ENCODE measurements around the gene IGFBP5.

The IGFBP5 gene

GRCh38 chr2:216737676-216738075, 42.3 kb upstream of the IGFBP5 start:
- TF ChIP-seq, protein P1, sequence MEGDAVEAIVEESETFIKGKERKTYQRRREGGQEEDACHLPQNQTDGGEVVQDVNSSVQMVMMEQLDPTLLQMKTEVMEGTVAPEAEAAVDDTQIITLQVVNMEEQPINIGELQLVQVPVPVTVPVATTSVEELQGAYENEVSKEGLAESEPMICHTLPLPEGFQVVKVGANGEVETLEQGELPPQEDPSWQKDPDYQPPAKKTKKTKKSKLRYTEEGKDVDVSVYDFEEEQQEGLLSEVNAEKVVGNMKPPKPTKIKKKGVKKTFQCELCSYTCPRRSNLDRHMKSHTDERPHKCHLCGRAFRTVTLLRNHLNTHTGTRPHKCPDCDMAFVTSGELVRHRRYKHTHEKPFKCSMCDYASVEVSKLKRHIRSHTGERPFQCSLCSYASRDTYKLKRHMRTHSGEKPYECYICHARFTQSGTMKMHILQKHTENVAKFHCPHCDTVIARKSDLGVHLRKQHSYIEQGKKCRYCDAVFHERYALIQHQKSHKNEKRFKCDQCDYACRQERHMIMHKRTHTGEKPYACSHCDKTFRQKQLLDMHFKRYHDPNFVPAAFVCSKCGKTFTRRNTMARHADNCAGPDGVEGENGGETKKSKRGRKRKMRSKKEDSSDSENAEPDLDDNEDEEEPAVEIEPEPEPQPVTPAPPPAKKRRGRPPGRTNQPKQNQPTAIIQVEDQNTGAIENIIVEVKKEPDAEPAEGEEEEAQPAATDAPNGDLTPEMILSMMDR (conservative IDR thresholded peaks at IDR 0.05; ENCODE audit: control insufficient read depth, insufficient read depth, low read depth, low read length): no peak
- DNase-seq (ENCODE audit: low read depth): no peak
- H3K4me3 ChIP-seq (ENCODE audit: control insufficient read depth, low read depth, low read length): no peak overlapping the region

DNA sequence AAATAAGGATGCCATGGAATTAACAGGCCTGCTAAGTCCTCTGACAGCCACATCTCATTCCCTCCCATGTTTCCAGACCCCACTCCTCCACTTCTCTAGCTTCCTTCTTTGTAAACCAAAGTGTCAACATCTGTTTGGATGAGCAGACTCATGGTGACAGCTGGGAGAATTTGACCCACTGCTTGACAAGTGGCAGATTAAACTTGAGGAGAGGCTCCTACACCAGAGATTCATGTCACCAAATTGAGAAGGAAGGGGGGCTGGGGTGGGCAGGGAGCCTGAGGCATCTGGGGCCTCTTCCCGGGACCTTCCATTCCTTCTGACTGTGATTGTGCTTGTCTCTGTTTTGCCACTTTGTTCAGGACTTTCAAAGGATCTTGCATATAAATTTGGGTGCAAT, 41.0 kb upstream of the IGFBP5 start:
- TF ChIP-seq, protein P1 (conservative IDR thresholded peaks at IDR 0.05; ENCODE audit: control insufficient read depth, insufficient read depth, low read depth, low read length): no peak

GRCh38 chr2:216735668-216736067, 40.3 kb upstream of the IGFBP5 start:
- H3K4me3 ChIP-seq (ENCODE audit: control insufficient read depth, low read depth, low read length): no peak overlapping the region
- TF ChIP-seq, protein P1 (conservative IDR thresholded peaks at IDR 0.05; ENCODE audit: control insufficient read depth, insufficient read depth, low read depth, low read length): no peak
- no peak for DNase-seq (ENCODE audit: low read depth)

More for the DNA sequence above, 41.0 kb upstream of the IGFBP5 start:
- H3K4me3 ChIP-seq (ENCODE audit: control insufficient read depth, low read depth, low read length): no peak overlapping the region
- no peak for DNase-seq (ENCODE audit: low read depth)

GRCh38 chr2:216735086-216735485, 39.7 kb upstream of the IGFBP5 start:
- no peak overlapping the region for H3K4me3 ChIP-seq (ENCODE audit: control insufficient read depth, low read depth, low read length)
- TF ChIP-seq, protein P1 (conservative IDR thresholded peaks at IDR 0.05; ENCODE audit: control insufficient read depth, insufficient read depth, low read depth, low read length): no peak
- peak; percentile 54 for DNase-seq (ENCODE audit: low read depth)

- no peak overlapping the region for H3K4me3 ChIP-seq (ENCODE audit: control insufficient read depth, low read depth, low read length)
- TF ChIP-seq, protein P1 (conservative IDR thresholded peaks at IDR 0.05; ENCODE audit: control insufficient read depth, insufficient read depth, low read depth, low read length): no peak
- no peak for DNase-seq (ENCODE audit: low read depth)
Observed at GRCh38 chr2:216733046-216733445, 37.7 kb upstream of the IGFBP5 start.

- TF ChIP-seq, protein P1 (conservative IDR thresholded peaks at IDR 0.05; ENCODE audit: control insufficient read depth, insufficient read depth, low read depth, low read length): no peak
- no peak for DNase-seq (ENCODE audit: low read depth)
- H3K4me3 ChIP-seq (ENCODE audit: control insufficient read depth, low read depth, low read length): no peak overlapping the region
Observed at GRCh38 chr2:216732334-216732733, 37.0 kb upstream of the IGFBP5 start.

DNA sequence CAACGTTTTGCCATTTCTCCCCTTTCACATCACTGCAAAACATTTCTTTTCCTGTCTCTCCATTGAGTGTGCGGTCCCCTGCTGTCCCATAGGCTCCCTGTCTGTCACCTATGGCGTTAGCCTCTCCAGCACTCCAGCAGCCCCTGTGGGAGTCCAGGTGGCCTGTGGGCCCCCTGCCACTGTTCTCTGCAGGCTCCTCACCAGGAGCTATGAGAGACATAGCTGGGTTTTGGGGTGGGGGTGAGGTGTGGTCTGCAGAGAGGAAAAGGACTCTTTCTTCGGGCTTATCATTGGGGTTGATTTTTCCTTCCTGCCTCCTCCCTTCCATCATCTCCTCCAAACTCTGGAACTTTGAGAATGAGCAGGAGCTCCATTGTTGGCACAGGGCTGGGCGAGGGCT, 36.1 kb upstream of the IGFBP5 start:
- no peak for DNase-seq (ENCODE audit: low read depth)
- no peak overlapping the region for H3K4me3 ChIP-seq (ENCODE audit: control insufficient read depth, low read depth, low read length)
- TF ChIP-seq, protein P1 (conservative IDR thresholded peaks at IDR 0.05; ENCODE audit: control insufficient read depth, insufficient read depth, low read depth, low read length): no peak

Data from fibroblast of mammary gland (primary cell).